ENCODE measurements around the gene ABHD12. TPM values are rescaled to one million over a fixed set of nuclear protein-coding genes. Genes with fewer than 3 reads are reported as not detected.
"Not testable (repeated sequence)": the region's sequence is repeated elsewhere in the genome, so short reads cannot be mapped to it uniquely, and the experiment has no call there.

ABHD12 gene
- total RNA-seq, 1 experiment from 2014 or later, result 48.3 TPM

DNA sequence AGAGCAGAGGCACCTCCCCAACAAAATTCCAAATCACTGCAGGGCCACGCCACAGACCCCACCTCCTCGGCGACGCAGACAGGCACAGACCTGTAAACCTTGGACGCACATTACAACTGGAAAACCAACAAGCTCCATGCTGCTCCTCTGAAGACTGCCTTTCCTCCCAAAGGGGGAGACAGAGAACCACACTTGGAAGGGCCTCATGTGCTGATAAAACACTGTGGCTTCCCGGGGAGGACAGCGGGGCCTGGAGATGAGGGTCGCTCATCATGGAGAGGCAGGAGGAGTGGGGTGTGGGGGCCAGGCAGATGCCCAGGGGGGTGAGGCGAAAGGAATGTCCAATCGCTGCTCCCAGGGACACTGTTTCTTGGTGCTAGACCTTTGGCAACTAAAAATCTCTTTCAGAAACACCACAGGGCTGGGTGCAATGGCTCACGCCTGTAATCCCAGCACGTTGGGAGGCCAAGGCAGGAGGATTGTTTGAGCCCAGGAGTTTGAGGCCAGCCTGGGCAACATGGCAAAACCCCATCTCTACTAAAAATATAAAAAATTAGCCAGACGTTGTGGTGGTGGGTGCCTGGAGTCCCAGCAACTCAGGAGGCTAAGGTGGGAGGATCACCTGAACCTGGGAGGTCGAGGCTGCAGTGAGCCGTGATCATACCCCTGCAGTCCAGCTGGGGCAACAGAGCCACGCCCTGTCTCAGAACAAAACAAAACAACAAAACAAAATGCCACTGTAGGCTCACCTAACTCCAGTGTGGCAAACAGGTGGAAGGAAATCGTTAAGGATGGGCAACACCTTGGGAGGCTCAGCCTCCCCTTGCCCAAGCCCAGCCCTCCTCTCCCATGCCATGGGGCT lies 53.8 kb downstream of the ABHD12 start:
- intact Hi-C loops (cut with micrococcal nuclease), result loop anchor here (1.0 kb wide), 1 partner anchor 63 kb away; no protein-coding TSS in a partner anchor
- Histone ChIP-seq H3F3A (ENCODE audit: low read length, unreplicated experiment) (no peaks in the 10 kb centered on the region), H3K79me2 (ENCODE audit: low read length) (peaks cover 16% of the 10 kb centered on the region), H3K9ac (ENCODE audit: low read length) (no peak overlapping the region), H3K36me3 (ENCODE audit: low read depth, low read length) (no peaks in the 10 kb centered on the region), H3K9me3 (ENCODE audit: low read length) (no peaks in the 10 kb centered on the region), H3K9me2 (replicated peaks; ENCODE audit: low read length) (no peaks in the 10 kb centered on the region), H3K4me2 (ENCODE audit: low read length) (no peak overlapping the region), H3K4me3 (ENCODE audit: low read length) (no peak overlapping the region), H3K27ac (ENCODE audit: low read length) (no peak overlapping the region), H3K4me1 (ENCODE audit: insufficient read depth, low read length) (no peaks in the 10 kb centered on the region), H2AFZ (ENCODE audit: low read length) (no peak overlapping the region), H4K20me1 (ENCODE audit: low read length) (no peaks in the 10 kb centered on the region), H3K27me3 (ENCODE audit: low read length) (no peaks in the 10 kb centered on the region)
- ChIA-PET POLR2A (ENCODE audit: unreplicated experiment) (no interaction called here), CTCF (interaction anchor here (0.6 to 1.5 kb wide), 9 partner anchors 14 to 204 kb away, joined by 3 to 39 read pairs (median 4); partner anchors contain the start of genes ABHD12 and GINS1)
- ATAC-seq (peak; percentile 89), DNase-seq (peak; percentile 54)
- TF ChIP-seq, protein P1, sequence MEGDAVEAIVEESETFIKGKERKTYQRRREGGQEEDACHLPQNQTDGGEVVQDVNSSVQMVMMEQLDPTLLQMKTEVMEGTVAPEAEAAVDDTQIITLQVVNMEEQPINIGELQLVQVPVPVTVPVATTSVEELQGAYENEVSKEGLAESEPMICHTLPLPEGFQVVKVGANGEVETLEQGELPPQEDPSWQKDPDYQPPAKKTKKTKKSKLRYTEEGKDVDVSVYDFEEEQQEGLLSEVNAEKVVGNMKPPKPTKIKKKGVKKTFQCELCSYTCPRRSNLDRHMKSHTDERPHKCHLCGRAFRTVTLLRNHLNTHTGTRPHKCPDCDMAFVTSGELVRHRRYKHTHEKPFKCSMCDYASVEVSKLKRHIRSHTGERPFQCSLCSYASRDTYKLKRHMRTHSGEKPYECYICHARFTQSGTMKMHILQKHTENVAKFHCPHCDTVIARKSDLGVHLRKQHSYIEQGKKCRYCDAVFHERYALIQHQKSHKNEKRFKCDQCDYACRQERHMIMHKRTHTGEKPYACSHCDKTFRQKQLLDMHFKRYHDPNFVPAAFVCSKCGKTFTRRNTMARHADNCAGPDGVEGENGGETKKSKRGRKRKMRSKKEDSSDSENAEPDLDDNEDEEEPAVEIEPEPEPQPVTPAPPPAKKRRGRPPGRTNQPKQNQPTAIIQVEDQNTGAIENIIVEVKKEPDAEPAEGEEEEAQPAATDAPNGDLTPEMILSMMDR (conservative IDR thresholded peaks at IDR 0.05; ENCODE audit: low read depth, low read length), result peak; percentile 74
- no peak for TF ChIP-seq EZH2phosphoT487 (IDR thresholded peaks at IDR 0.05; ENCODE audit: borderline replicate concordance, low read length)
- BruUV-seq (replicated peaks), result no TSS peak

- BruUV-seq (replicated peaks); H3K27ac ChIP-seq (ENCODE audit: low read length); H3K9ac ChIP-seq (ENCODE audit: low read length); H3K9me2 ChIP-seq (replicated peaks; ENCODE audit: low read length); H4K20me1 ChIP-seq (ENCODE audit: low read length); CTCF ChIA-PET; H3K36me3 ChIP-seq (ENCODE audit: low read depth, low read length); ATAC-seq; POLR2A ChIA-PET (ENCODE audit: unreplicated experiment); H2AFZ ChIP-seq (ENCODE audit: low read length); H3K79me2 ChIP-seq (ENCODE audit: low read length); H3K27me3 ChIP-seq (ENCODE audit: low read length); H3K4me2 ChIP-seq (ENCODE audit: low read length); H3K4me1 ChIP-seq (ENCODE audit: insufficient read depth, low read length); H3K4me3 ChIP-seq (ENCODE audit: low read length); H3F3A ChIP-seq (ENCODE audit: low read length, unreplicated experiment); DNase-seq; intact Hi-C loops (cut with micrococcal nuclease); H3K9me3 ChIP-seq (ENCODE audit: low read length): not testable (repeated sequence)
Measured at GRCh38 chr20:25334972-25335371, 55.7 kb downstream of the ABHD12 start.

GRCh38 chr20:25328954-25329498 lies 61.6 kb downstream of the ABHD12 start:
- Histone ChIP-seq H3K27me3 (ENCODE audit: low read length) (no peaks in the 10 kb centered on the region), H3K4me1 (ENCODE audit: insufficient read depth, low read length) (no peaks in the 10 kb centered on the region), H2AFZ (ENCODE audit: low read length) (no peak overlapping the region), H3K9me3 (ENCODE audit: low read length) (no peaks in the 10 kb centered on the region), H3F3A (ENCODE audit: low read length, unreplicated experiment) (no peaks in the 10 kb centered on the region), H3K9ac (ENCODE audit: low read length) (no peak overlapping the region), H4K20me1 (ENCODE audit: low read length) (no peaks in the 10 kb centered on the region), H3K79me2 (ENCODE audit: low read length) (no peaks in the 10 kb centered on the region), H3K36me3 (ENCODE audit: low read depth, low read length) (no peaks in the 10 kb centered on the region), H3K4me3 (ENCODE audit: low read length) (no peak overlapping the region), H3K4me2 (ENCODE audit: low read length) (no peak overlapping the region), H3K27ac (ENCODE audit: low read length) (no peak overlapping the region), H3K9me2 (replicated peaks; ENCODE audit: low read length) (no peaks in the 10 kb centered on the region)
- intact Hi-C loops (cut with micrococcal nuclease), result no loop called here
- DNase-seq (no peak), ATAC-seq (no peak)
- no TSS peak for BruUV-seq (replicated peaks)
- ChIA-PET CTCF (no interaction called here), POLR2A (ENCODE audit: unreplicated experiment) (no interaction called here)
- TF ChIP-seq EZH2 (IDR thresholded peaks at IDR 0.05; ENCODE audit: low read length, unreplicated experiment) (no peak), EZH2phosphoT487 (IDR thresholded peaks at IDR 0.05; ENCODE audit: borderline replicate concordance, low read length) (no peak)
- TF ChIP-seq, protein P1 (conservative IDR thresholded peaks at IDR 0.05; ENCODE audit: low read depth, low read length), result no peak

All from PC-3 (cell line).